ENCODE measurements around the gene ZNF549. TPM values are rescaled to one million over a fixed set of nuclear protein-coding genes. Genes with fewer than 3 reads are reported as not detected.
A peak's percentile ranks its signal among the peaks of the same experiment; 100 is the strongest.

ZNF549 gene
- total and polyA plus RNA-seq, 2 of the 13 experiments (the other 11 are each of a cell fraction or from before 2014, with no cell fraction given), result 2.8 to 6.4 TPM

- TF ChIP-seq, protein P1, sequence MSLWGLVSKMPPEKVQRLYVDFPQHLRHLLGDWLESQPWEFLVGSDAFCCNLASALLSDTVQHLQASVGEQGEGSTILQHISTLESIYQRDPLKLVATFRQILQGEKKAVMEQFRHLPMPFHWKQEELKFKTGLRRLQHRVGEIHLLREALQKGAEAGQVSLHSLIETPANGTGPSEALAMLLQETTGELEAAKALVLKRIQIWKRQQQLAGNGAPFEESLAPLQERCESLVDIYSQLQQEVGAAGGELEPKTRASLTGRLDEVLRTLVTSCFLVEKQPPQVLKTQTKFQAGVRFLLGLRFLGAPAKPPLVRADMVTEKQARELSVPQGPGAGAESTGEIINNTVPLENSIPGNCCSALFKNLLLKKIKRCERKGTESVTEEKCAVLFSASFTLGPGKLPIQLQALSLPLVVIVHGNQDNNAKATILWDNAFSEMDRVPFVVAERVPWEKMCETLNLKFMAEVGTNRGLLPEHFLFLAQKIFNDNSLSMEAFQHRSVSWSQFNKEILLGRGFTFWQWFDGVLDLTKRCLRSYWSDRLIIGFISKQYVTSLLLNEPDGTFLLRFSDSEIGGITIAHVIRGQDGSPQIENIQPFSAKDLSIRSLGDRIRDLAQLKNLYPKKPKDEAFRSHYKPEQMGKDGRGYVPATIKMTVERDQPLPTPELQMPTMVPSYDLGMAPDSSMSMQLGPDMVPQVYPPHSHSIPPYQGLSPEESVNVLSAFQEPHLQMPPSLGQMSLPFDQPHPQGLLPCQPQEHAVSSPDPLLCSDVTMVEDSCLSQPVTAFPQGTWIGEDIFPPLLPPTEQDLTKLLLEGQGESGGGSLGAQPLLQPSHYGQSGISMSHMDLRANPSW (CRISPR knock-in tag; IDR thresholded peaks at IDR 0.05; ENCODE audit: borderline replicate concordance), result no peak
- no peak for TF ChIP-seq ZNF737 (CRISPR knock-in tag; IDR thresholded peaks at IDR 0.05; ENCODE audit: borderline replicate concordance)
- TF ChIP-seq ZNF362 (CRISPR knock-in tag; IDR thresholded peaks at IDR 0.05; ENCODE audit: borderline replicate concordance), result no peak
- TF ChIP-seq FLYWCH1 (CRISPR knock-in tag; IDR thresholded peaks at IDR 0.05), result no peak
- TF ChIP-seq, protein P2, sequence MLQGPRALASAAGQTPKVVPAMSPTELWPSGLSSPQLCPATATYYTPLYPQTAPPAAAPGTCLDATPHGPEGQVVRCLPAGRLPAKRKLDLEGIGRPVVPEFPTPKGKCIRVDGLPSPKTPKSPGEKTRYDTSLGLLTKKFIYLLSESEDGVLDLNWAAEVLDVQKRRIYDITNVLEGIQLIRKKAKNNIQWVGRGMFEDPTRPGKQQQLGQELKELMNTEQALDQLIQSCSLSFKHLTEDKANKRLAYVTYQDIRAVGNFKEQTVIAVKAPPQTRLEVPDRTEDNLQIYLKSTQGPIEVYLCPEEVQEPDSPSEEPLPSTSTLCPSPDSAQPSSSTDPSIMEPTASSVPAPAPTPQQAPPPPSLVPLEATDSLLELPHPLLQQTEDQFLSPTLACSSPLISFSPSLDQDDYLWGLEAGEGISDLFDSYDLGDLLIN (CRISPR knock-in tag; IDR thresholded peaks at IDR 0.05; ENCODE audit: borderline replicate concordance), result no peak
- TF ChIP-seq SAFB2 (CRISPR knock-in tag; IDR thresholded peaks at IDR 0.05; ENCODE audit: borderline replicate concordance, low read depth), result no peak
- TF ChIP-seq ZNF407 (CRISPR knock-in tag; IDR thresholded peaks at IDR 0.05; ENCODE audit: not compliant biosample characterization), result no peak
- TF ChIP-seq TFDP1 (CRISPR knock-in tag; IDR thresholded peaks at IDR 0.05; ENCODE audit: borderline replicate concordance), result 0 out of 2 replicates have a peak, but pooled peaks have one; percentile 27
- no peak for TF ChIP-seq ZNF44 (CRISPR knock-in tag; IDR thresholded peaks at IDR 0.05)
- TF ChIP-seq, protein P3, sequence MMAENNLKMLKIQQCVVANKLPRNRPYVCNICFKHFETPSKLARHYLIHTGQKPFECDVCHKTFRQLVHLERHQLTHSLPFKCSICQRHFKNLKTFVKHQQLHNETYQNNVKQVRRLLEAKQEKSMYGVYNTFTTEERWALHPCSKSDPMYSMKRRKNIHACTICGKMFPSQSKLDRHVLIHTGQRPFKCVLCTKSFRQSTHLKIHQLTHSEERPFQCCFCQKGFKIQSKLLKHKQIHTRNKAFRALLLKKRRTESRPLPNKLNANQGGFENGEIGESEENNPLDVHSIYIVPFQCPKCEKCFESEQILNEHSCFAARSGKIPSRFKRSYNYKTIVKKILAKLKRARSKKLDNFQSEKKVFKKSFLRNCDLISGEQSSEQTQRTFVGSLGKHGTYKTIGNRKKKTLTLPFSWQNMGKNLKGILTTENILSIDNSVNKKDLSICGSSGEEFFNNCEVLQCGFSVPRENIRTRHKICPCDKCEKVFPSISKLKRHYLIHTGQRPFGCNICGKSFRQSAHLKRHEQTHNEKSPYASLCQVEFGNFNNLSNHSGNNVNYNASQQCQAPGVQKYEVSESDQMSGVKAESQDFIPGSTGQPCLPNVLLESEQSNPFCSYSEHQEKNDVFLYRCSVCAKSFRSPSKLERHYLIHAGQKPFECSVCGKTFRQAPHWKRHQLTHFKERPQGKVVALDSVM (CRISPR knock-in tag; IDR thresholded peaks at IDR 0.05), result peak; percentile 86
Observed at GRCh38 chr19:57559008-57559403, 31.9 kb downstream of the ZNF549 start (continued).

Data from HepG2 (cell line).